Measurements from ENCODE around the gene ESRRA.

- TF ChIP-seq CTCF (IDR thresholded peaks at IDR 0.05): no peak
- TF ChIP-seq POLR2A (IDR thresholded peaks at IDR 0.05): no peak
Measured at GRCh38 chr11:64303109-64304031, 2.0 kb upstream of the ESRRA start.

Measured in Peyer's patch (tissue), 4 donors.